Choroid plexus epithelial cell (primary cell): Measurements from ENCODE around the gene ARF1.
A peak's percentile ranks its signal among the peaks of the same experiment; 100 is the strongest.

Experiments used
- DNase-seq: peaks from one replicate; pipeline ENCODE4 v3.0.0-alpha.2; 2010; ENCODE audit warnings: low read depth
- H3K4me3 ChIP-seq: 2 replicates; pipeline ENCODE4 v1.5.1; 2011; ENCODE audit warnings: low read depth, mild to moderate bottlenecking, control low read depth, low read length, moderate library complexity
- TF ChIP-seq, protein P1 (sequence below): conservative IDR thresholded peaks from 2 replicates; pipeline ENCODE4 v1.5.1; 2011; ENCODE audit warnings: low read depth, mild to moderate bottlenecking, control low read depth, inconsistent platforms, low read length, moderate library complexity

The ARF1 gene

DNA sequence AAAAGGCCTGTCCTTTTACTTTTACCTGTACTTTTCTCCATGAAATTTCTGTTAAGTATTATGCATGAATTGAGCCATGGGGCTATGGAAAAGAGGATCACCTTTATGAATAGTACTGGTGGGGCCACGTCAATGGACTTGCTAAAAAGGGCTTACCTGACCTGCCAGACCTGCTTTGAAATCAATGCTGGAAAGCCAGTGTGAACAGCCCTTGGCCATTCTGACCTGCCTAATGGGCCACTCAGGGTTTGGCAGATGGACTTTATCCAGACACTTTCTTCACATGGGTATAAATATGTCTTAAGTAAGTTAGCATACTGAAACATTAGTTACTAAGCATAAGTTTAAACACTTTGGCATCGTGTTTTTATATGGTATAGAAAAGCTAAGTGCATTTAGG lies 49.3 kb downstream of the ARF1 start:
- TF ChIP-seq, protein P1, sequence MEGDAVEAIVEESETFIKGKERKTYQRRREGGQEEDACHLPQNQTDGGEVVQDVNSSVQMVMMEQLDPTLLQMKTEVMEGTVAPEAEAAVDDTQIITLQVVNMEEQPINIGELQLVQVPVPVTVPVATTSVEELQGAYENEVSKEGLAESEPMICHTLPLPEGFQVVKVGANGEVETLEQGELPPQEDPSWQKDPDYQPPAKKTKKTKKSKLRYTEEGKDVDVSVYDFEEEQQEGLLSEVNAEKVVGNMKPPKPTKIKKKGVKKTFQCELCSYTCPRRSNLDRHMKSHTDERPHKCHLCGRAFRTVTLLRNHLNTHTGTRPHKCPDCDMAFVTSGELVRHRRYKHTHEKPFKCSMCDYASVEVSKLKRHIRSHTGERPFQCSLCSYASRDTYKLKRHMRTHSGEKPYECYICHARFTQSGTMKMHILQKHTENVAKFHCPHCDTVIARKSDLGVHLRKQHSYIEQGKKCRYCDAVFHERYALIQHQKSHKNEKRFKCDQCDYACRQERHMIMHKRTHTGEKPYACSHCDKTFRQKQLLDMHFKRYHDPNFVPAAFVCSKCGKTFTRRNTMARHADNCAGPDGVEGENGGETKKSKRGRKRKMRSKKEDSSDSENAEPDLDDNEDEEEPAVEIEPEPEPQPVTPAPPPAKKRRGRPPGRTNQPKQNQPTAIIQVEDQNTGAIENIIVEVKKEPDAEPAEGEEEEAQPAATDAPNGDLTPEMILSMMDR, result no peak
- H3K4me3 ChIP-seq, result no peak overlapping the region
- DNase-seq, result no peak

DNA sequence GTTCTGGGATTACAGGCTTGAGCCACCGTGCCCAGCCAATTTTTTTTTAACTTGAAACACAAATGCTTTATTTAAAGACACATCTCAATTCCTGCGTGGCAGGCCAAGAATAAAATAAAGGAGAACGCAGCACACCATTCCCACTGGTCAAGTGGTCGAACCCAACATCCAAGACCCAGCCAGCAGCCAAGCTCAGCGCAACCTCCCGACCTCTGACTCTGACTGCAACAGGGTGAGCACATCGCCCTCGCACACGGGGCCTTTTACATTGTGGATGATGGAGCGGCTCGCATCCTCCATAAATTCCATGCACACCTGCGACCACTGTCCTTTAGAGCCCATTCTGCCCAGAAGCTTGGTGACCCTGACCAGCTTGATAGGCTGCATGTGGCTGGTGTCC lies 52.1 kb downstream of the ARF1 start:
- TF ChIP-seq, protein P1, result no peak
- no peak for DNase-seq
- H3K4me3 ChIP-seq, result no peak overlapping the region

DNA sequence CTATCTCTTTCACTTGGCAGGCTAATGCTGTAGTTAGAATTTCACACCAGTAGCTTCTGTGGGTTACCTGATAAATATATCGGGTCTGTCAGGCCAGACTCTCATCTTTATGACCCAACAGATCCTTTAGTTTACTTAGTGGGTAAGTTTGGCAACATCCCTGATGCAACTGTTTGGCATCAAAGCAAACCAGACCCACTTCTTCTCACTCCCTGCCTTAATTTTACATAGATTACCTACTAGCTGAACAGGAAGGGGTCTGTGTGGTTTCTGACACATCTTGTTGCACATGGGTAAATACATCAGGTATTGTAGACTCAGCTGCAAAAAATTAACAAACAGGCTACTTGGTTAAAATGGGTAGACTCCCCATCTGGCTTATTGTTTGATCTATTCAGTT lies 54.4 kb downstream of the ARF1 start:
- TF ChIP-seq, protein P1, result no peak
- DNase-seq, result no peak
- no peak overlapping the region for H3K4me3 ChIP-seq

DNA sequence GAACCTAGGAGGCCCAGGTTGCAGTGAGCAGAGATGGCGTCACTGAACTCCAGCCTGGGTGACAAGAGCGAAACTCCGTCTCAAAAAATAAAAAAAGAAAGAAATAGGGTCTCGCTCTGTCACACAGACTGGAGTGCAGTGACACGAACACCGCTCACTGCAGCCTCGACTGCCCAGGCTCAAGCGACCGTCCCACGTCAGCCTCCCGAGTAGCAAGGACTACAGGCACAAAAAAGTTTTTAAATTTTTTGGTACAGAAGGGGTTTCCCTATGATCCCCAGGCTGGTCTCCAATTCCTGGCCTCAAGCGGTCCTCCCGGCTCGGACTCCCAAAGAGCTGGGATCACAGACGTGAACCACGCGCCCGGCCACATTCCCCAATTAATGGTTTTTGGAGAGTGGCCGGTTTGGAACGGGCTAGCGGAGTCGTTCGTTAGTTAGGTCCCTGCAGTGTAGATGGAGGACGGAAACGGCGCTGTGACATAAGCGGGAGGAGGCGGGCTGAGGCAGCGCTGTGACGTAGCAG lies 57.0 kb downstream of the ARF1 start:
- H3K4me3 ChIP-seq, result peak overlapping the region; percentile 98
- TF ChIP-seq, protein P1, result no peak
- DNase-seq, result no peak

DNA sequence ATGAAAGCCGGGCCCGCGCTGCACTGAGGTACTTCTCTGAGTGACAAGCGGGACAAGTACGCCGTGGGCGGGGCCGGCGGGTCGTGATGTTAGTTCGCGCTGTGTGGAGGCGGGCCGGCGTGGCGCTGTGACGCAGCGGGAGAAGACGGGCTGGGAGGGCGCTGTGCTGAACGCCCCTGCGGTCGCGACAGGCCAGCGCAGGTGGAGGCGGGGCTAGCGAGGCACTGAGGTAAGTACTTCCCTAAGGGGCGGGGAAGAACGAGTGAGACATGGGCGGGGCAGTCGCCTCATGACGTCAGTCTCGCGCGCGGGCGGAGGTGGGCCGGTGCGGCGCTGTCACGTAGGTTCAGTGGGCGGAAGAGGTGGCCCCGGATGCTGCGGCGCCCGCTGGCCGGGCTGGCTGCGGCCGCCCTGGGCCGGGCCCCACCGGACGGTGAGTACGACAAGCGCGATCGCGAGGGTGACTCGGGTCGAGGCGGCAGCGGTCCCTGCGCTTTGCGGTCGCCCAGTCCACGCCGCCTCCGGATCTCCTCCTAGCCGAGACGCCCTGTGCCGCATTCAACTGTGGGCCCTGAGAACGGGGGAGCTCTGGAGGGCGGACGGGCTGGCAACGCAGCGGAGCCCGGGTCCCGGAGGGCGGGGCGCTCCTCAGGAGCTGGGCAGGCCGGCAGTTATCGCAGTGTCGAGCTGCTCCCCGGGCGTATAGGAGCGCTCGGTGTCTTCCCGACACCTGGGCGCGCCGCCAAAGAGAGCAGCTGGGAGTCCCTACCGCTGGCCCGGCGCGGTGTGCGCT lies 57.6 kb downstream of the ARF1 start, which contains the start of gene GUK1:
GUK1 (plus strand) TSS at position 349 of the 793 bp plus-strand sequence; CDS start at position 373, 24 bp downstream.
- H3K4me3 ChIP-seq, result peak within 1 kb of the TSS; percentile 98
- TF ChIP-seq, protein P1, result no peak
- DNase-seq, result peak; percentile 100

DNA sequence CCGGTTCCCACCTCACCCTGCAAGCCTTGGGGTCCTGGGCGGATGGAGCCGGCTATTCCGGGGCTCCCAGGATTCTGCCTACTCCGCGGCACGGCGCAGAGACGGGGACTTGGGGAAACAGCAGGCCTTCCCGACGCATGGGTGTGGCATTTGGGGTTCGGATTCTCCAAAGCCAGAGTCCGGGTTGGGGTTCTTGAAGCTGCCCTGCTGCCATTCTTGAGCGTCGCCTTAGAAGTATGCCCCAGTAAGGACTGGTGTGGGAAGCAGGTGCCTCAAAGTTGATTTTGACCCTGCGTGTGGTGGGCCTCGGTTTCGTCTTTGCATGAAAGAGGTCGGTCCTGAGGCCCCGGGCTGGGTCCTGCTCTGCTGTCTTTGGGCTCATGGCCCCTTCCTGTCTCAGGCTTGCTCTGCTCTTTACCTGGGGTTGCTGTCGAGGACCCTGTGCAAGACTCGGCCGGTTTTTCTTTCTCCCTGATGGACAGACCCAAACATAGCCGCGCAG lies 58.3 kb downstream of the ARF1 start:
- TF ChIP-seq, protein P1, result no peak
- DNase-seq, result peak; percentile 13
- H3K4me3 ChIP-seq, result peak overlapping the region; percentile 98
